Frontal cortex (tissue), 4 donors: ENCODE results near the gene NEBL. TPM values are rescaled to one million over a fixed set of nuclear protein-coding genes. Genes with fewer than 3 reads are reported as not detected.

Experiments
- DNase-seq, 2 donors: peaks; one replicate each; pipeline ENCODE4 v3.0.0; 2012; ENCODE audit warnings: low spot score in 2 of 2
- FAIRE-seq: peaks from 2 replicates; lab custom pipeline; 2012; peaks lifted over from hg19 to GRCh38; lab: Jason Lieb, UNC
- total RNA-seq: library from RNA; depleted of rRNA; stranded (reverse); fragments of >200 nt; gene quantifications from one replicate; pipeline ENCODE4 v1.2.3, GENCODE V29; 2014
- donor health status: control.
- donor health status: control.
- donor health status: control.

The NEBL gene
- total RNA-seq, 1 donor from 2014 or later = 64.0 TPM

DNA sequence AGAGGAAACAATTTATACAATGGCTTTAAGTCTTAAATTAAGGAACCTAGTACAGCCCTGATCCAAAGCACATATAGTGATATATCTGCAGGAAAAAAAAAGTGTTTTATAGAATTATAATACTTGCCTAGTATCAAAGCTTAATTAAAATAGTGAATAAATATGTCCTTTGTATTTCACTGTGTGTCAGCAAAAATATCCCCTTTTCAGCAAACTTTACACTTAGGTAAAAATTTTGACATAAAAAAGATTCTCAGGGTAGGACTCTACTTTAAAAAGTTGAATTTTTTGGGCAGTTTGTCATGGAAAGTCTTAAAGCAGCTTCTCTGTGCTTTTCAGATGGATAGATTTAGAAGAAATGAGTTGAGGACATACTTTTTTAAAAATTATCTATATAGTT lies 12.7 kb upstream of the NEBL start:
- FAIRE-seq (no peak), DNase-seq (no peak)

DNA sequence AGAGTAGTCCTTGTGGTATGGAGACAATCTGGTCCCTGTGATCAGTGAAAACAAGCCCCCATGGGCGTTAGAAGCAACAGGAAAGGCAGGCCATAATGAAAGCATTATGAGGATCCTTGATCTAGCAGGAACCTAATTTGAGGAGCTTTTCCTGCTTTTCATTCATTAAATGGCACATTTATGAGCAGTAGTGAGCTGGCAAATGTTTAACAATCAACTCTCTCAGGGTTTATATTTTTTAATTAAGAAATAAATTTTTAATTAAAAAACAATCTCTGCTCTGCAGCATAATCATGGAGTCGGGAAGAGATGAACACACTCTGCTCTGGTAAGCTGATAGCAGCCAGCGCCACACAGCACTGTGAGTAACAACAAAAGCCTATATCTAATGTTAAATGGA lies 11.3 kb upstream of the NEBL start:
- no peak for FAIRE-seq
- DNase-seq = no peak

DNA sequence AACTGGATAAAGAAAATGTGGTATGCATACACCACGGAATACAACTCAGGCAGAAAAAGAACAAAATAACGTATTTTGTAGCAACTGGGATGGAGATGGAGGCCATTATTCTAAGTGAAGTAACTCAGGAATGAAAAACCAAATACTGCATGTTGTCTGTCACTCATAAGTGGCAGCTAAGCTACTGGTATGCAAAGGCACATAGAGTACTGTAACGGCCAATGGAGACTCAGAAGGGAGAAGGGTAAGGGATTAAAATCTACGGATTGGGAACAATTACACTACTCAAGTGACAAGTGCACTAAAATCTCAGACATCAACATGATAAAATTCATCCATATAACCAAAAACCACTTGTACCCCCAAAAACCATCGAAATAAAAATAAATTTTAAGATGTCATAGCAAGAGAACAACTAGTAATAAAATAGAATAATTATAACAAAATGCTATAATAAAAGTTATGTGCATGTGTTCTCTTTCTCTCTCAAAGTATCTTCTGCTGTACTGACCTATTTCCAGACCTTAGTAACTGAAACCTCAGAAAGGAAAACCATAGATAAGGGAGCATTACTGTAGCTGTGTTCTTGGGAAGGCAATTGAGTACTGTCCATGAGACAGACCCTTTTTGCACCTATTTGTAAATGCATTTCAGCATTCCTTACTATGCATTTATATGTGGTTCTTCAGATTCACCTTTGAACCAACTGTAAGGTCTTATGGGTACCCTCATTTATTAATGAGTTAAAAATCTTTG lies 6.7 kb upstream of the NEBL start:
- FAIRE-seq = no peak
- DNase-seq = no peak

DNA sequence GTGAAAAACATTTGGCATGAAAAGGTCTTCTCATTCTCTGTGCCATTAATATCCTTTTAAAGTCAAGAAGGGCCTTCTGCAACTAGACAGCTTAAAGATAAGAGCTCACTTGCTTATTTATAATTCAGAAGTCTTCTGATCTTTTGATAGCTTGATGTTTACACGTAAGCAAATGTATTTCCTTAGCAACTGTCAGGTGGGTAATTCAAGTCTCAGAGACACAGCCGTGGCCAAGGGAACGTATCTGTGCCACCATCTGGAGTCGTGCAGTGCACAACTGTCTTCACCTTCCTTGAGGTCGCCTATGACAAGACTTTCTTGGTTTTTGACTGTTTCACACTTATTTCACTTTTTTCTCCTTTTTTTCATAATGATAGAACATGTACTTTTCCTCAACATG lies 4.0 kb upstream of the NEBL start:
- FAIRE-seq (no peak), DNase-seq (no peak)

DNA sequence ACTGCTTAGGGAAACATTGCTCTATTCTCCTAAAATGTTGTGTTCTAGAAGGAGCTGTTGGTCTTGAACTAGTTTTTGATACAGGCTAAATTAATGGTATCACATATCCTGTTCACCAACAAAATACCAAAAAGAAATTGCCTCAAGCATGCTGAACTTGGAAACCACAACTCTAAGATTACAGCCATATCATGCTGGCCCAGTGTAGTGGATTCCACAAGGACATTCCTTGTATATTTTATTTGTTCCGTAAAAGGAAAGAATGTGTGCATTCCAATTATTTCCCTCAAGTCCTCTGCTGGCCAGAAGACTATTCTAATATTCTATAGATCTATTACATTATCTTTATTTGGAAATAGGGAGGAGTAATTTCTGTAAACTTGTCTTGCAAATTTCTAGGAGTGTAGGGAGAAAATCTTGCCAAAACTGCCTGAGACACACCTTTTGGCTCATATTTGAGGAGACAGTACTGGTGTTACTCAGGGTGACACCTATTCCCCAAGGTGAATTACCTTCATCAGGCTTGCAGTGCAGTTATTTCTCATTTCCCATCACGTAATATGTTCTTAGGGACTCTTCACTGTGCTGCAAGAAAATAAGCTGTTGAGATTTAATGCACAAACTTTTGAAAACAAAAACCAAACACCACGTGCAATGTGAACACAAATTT lies 1.9 kb upstream of the NEBL start:
- no peak for FAIRE-seq
- DNase-seq = no peak

DNA sequence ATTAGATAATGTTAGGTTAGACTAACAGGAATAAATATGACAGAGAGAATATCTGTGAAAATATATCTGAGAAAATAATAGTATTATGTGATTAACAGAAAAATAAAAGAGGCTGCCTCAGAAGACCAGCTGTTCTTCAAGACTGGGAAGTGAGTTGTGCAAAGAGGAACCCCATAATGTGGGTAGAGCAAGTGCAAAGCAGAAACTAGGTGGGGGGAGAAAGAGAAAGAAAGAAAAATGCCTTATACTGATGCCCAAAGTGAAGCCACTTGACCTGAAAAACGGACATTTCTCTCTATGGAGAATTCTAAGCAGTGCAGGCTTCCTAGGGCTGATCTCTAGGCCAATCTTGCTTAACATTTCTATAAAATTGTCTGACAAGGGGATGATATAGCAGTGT lies 3.8 kb downstream of the NEBL start:
- DNase-seq = no peak
- FAIRE-seq = no peak

DNA sequence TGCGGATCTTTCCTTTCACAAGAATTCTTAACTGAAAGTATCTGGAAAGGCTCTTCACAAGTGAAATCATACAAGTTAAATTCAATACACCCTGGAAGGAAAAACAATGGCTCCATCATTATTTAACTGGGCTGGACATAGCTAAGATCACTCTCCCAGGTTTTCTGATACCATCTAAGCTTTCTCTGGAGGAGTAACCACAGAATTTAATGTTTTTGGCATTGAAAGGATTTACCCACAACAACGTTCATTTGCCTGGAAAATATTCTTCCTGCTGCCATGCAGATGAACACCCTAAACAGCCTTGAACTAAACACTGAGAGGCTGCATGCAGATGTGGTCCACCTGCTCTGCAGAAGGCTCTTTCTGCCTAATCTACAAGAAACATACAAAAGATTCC lies 4.3 kb downstream of the NEBL start:
- FAIRE-seq (no peak), DNase-seq (no peak)

DNA sequence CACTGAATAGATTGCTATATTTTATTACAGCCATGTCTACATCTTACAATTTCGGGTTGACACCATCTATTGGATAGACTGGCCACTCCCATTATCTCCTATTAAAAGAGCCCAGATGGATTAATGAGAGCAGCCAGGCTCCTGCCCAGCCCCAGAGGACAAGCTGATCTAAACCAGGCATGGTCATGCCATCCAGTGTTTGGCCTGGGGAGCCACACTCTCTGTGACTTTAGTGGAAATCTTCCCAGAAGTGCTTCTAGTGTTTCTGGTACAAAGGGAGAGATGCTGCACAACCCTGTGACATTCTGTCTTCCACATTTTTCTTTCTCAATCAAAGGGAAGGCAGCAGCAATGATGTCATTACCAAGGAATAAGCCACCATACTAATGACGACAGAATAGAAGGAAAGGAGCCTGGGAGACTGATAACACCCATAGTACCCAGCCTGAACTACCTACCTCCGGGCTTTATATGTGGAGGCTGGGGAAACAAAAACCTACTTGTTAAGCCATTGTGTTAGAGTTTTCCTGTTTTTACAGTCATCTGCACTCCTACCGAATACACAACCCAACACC lies 5.0 kb downstream of the NEBL start:
- FAIRE-seq (no peak), DNase-seq (no peak)

DNA sequence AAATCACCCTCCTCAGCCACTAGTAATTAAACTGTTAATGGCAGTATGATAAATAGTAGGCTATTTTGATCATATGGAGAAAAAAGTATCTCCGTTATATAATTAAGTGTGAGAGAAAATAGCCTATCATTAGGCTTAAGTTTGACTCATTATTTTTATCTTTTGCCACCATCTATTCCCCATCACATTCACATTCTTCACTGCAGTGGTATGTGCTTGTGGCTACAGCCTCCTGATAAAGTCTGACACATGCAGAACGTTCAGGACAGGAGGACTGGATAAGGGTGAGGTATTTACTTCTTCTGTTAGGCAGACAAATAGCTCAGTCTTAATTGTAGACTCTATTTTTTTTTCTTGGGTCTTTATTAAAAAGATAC lies 5.8 kb downstream of the NEBL start:
- FAIRE-seq (no peak), DNase-seq (no peak)

DNA sequence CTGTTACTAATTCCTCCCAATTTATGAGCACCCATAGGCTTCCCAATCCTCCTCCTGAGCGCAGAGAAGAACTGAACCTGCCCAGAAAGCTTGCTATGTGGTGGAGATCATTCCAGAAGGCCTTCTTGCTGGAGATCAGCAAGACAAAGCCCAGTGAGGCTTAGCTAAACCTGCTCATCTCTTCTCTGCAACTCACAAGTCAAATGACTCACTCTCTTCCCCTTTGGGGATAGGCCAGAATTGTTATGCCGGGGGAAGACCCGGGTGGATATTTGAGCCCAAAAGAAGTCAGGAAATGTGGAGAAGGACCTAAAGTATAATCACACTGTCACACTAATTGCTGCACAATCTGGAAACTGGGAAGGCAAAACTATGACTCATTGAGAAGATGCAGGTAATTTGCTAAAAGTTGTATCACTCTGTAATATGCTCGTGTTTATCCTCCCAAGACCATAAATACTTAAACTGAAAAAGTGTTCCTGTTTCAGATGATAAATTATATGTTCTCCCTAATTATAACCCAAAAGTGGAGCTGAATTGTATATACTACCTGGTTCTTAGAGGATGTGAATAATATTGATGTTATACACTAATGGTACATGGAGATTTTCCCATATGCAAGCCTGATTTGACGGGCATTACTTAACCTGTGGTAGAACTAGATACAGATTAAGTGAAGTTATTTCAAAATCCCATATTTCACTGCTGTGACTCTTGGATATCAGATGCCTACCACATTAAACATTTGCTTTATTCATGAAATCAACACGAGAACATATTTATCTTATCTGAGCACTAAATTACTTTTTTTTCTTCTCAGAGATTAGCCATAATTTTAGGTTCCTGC lies 6.4 kb downstream of the NEBL start:
- DNase-seq (no peak), FAIRE-seq (no peak)

DNA sequence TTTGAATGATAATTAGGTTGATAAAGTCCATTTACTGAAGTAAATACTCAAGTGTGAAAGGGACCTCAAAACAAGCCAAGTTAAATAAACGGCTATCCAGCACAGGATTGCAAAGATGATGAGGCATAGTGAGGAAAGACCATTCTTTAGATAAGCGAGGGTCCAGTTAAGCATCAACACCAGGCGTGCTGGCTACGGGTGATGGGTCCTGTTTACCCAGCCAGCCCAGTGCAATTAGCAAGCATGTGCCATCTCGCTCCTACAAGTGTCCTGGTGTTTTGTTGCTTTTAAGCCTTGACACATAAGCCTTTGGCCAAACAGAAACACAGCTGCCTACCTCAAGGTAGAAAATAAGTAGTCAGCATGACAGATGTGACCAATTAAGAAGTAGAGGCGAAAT lies 7.1 kb downstream of the NEBL start:
- DNase-seq = no peak
- FAIRE-seq = no peak

DNA sequence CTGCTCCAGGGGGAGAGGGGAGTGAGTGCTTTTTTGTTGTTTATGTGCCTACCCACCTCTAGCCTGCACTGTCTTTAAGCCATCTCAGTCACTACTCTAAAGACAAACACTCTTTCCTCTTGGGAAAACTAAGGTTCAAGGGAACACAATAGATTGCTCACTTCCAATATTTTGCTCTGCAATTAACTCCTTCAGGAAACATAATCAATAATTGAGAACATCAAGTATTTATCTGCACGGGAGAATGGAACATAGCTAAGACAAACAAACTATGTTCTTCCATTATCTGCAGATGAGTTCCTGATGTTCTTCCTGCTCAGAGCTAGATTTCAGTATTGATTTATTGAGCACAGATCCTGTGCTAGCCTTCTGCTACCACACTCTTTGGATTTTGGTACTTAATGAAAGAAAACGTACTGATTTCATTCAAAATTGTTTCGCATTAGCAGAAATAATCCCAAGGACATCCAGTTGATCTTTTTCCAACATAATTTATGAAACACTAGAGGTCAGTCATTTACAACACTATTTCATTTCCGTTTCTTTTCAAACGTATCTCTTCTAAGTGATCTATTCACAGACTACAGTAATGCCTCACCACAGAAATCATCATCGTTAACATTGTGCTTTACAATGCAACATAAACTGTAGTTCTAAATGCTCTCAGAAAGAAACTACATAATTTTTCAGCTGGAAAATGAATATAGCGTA lies 8.3 kb downstream of the NEBL start:
- no peak for DNase-seq
- no peak for FAIRE-seq

DNA sequence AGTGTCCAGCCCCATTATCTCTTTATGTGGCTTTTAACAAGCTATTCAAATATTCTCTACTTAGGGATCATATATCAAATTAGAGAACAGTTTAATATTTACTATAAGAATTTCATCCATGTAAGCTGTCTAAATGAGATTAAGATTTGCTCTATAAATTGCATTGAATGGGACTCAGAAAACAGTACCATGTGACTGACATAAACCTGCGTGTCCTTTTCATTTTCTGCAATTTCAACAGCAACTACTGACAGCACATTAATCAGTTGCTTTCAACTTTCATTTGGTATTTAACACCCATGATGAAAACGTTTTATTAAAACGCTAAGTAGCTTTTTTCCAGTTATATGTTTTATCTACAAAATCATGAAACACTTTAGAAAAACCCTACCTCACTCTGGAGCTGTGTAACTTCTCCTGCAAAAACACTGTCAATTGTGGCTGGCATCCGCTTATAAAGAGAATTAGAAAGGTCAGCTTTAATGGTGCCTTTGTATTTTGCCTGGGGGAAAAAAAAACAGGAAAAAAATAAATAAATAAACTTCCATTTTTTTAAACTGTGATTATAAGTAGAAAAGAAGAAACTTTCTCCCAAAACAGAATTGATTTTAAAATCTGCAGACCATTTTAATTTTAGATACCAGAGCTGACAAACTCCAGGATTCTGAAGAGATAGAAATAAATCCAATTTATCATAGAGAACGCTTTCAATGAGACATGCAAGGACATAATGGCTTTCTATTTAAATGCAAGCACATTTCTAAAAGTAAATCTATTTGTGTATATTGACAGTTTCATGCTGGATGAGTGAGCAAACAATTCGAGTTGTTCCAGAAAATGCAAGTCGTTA lies 9.2 kb downstream of the NEBL start:
- DNase-seq (no peak), FAIRE-seq (no peak)

DNA sequence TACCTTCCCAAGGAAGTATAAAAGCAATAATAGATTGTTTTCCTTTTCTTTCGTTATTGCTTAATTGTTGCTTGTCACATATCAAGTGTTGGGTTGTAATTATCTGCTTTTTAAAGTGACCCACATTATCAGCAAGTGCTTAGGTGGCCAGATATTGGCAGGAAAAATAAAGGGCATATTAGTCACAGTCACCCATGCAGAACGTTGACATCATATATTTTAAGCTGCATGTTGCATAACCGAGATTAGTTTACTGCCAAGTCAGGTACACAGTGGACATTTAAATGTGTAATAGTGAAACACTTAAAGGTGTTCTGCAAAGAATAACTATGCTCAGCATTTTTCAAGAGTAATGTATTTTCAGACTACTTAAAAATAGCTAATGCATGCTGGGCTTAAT lies 11.4 kb downstream of the NEBL start:
- FAIRE-seq (no peak), DNase-seq (no peak)

DNA sequence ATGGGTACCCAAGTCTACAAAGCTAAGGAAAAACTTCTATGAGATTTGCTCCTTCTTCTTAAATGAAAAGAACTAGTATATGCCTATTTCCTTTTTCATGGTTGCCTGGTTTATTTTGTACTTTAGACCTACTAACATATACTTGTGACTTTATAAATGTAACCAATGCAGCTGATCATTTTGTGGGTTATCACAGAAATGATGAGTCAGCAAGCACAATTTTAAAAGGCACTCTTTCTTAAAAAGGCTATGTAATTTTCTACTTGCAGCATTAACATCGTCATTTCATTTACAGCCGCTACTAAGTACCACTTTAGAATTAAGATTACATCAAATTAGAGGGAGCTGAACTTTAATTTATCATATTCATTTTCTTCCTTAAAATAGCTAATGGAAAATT lies 13.6 kb downstream of the NEBL start:
- DNase-seq (no peak), FAIRE-seq (no peak)

DNA sequence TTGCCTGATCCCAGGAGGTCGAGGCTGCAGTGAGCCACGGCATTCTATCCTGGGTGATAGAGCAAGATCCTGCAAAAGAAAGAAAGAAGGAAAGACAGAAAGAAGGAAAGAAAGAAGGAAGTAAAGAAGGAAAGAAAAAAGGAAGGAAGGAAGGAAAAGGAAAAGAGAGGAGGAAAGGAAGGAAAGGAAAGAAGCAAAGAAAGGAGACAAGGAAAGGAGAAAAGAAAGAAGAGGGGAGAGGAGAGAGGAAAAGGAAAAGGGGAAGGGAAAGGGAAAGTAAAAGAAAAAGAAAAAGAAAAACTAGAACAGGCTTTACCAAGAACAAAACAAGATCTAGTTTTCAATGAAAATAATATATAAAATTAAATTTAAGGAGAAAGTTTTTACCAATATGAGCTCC lies 15.0 kb downstream of the NEBL start:
- DNase-seq (no peak), FAIRE-seq (no peak)

DNA sequence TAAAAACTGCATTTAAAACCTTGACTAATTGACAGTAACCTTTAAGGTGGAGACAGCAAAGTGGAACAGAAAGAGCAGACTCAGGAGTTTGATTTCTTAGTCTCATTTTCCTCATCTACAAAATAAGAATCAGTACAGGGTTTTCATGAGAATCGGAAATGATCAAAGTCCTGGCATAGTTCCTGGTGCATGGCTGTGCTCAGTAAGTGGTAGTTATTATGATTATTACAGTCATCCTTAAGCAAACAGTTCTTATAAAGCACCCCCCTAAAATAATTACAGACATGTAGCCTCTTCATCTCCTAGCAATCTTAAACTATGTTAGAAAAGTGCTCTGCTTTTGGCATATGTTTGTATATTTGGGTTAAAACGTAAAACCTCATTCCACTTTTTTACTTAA lies 18.0 kb downstream of the NEBL start:
- FAIRE-seq (no peak), DNase-seq (no peak)

DNA sequence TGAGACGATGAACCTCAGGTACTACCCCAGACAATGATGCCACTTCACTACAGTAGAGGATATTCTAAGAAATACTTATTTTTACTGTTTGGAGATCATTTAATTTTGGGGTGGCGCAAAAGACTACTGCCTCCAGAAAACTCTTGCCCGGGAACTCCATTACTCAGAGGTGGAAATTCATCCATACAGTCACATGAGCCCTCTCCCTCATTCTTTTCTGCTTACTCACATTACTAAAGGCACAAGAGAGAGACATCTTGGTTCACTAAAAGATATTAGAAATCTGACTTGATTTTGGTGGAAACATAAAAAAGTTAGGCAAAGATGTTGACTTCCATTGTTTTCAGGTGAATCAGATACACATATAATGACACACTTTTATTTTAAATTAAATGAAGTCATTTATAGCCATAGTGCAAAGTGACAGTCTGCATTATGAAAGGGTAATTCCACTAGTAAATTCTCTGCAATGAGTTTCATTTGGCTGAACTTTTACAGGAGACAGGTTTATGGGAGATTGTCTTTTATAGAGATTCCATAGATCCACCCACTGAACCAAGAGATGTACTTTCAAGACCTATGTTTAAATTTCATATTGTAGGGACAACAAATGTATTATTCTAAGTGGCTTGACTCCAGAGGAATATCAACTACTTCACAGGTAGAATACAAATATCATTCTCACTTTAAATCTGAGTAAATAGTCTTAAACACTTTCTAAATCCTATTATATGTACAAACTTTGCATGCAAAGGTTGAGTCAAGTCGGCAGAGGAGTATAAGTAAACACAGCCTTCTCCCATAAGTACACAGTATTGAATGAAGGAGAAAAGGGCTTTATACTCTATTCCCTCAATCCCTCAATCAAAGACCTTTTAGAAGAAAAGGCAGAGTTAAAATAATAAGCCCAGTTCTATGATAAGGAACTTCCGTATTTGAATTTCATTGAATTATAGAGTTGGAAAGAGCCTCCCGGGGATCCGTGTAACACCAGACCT lies 18.8 kb downstream of the NEBL start:
- DNase-seq (no peak), FAIRE-seq (no peak)
